Spleen (tissue), 7 donors: ENCODE measurements around the gene S1PR2.

Experiments
- CTCF ChIP-seq, 11 experiments: fragments of 200-600 bp in 7 of 11; fragments of 450-650 bp in 4 of 11; sonication (generic) in 4 of 11; IDR thresholded peaks in 8 of 11; conservative IDR thresholded peaks in 3 of 11; 1 replicate in 7 of 11; 2 replicates in 4 of 11; pipeline versions ENCODE4 v1.4.0 to v1.8.0; 2016 to 2021; ENCODE audit warnings: antibody characterized with exemption in 11 of 11, inconsistent platforms in 4 of 11, mild to moderate bottlenecking in 1 of 11
- POLR2A ChIP-seq, 3 donors: fragments of 450-650 bp; IDR thresholded peaks; one replicate each; pipeline ENCODE4 v1.5.1; 2017; ENCODE audit warnings: antibody characterized with exemption in 3 of 3, mild to moderate bottlenecking in 1 of 3
- donor health status: DM: no; HTN: no; CAD: no; lungs with moderate emphysema.
- donor health status: DM: no; HTN: no; CAD: no.
- donor health status: DM: no; HTN: no; CAD: no.

DNA sequence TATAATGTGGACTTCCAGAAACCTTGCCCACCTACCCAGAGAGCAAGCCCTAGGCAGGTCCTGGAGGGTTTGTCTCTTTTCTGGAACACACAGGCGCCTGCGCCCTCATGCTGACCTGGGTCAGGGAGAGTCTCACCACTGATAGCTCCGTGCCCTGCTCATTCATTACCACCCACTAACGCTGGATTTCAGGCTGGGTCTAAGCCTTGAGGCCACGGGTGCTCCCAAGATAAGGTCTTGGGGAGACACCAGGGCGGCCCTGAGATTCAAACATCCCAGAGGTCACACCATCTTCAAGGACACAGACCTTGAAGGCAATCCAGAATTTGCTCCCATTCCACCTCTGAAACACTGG is 5.1 kb downstream of the S1PR2 start:
- TF ChIP-seq CTCF (IDR thresholded peaks at IDR 0.05 in 8 of 11, conservative IDR thresholded peaks at IDR 0.05 in 3 of 11), result no peak
- no peak for TF ChIP-seq POLR2A (IDR thresholded peaks at IDR 0.05)
